Measurements from ENCODE around the gene SFMBT2.

DNA sequence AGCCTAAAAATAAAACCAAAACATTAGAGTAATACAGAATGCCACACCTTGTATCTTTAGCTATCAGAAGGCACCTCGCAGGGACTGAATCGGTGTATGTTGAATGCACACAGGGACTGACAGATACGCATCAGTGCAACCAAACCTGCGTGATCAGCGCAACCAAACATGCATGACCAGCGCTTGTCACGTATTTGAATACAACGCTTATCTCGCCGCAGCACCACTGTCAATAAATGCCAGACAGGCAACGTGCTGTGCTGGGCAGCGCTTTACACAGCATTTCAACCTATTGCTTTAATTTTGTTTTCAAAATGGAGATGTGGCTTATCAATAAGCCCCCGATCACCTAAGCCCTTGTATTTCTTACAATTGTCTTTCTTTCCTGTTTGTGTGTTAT lies 242.4 kb downstream of the SFMBT2 start:
- TF ChIP-seq, protein P1, sequence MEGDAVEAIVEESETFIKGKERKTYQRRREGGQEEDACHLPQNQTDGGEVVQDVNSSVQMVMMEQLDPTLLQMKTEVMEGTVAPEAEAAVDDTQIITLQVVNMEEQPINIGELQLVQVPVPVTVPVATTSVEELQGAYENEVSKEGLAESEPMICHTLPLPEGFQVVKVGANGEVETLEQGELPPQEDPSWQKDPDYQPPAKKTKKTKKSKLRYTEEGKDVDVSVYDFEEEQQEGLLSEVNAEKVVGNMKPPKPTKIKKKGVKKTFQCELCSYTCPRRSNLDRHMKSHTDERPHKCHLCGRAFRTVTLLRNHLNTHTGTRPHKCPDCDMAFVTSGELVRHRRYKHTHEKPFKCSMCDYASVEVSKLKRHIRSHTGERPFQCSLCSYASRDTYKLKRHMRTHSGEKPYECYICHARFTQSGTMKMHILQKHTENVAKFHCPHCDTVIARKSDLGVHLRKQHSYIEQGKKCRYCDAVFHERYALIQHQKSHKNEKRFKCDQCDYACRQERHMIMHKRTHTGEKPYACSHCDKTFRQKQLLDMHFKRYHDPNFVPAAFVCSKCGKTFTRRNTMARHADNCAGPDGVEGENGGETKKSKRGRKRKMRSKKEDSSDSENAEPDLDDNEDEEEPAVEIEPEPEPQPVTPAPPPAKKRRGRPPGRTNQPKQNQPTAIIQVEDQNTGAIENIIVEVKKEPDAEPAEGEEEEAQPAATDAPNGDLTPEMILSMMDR (IDR thresholded peaks at IDR 0.05 in 8 of 11, conservative IDR thresholded peaks at IDR 0.05 in 3 of 11), result no peak
- TF ChIP-seq POLR2A (IDR thresholded peaks at IDR 0.05) (no peak), POLR2AphosphoS5 (IDR thresholded peaks at IDR 0.05) (no peak)

All from spleen (tissue), 7 donors.